Measurements from ENCODE around the gene SEPTIN1. TPM values are rescaled to one million over a fixed set of nuclear protein-coding genes. Genes with fewer than 3 reads are reported as not detected.

Gene SEPTIN1
- total RNA-seq, 2 donors from 2014 or later: 198 to 216 TPM

DNA sequence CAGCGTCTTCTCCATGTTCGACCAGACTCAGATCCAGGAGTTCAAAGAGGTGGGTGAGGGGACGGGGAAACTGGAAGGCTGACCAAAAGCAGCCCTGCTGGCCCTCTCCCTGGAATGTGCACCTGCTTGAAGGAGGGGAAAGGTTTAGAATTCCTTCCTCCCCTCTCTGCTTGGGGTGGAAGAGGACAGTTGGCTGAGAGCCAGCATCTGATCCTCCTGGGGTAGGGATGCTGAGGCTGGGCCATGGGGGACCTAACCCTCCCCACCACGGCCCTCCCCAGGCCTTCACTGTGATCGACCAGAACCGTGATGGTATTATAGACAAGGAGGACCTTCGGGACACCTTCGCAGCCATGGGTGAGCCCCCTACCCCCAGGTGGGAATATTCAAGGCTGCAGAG is 6.5 kb downstream of the SEPTIN1 start:
- Mint-ChIP-seq H3K36me3 (ENCODE audit: low read depth) (peaks cover 40% of the 10 kb centered on the region), H3K27ac (peak overlapping the region; percentile 38), H3K9me3 (no peaks in the 10 kb centered on the region), H3K4me1 (peaks cover 27% of the 10 kb centered on the region), H3K4me3 (peak overlapping the region; percentile 85), H3K27me3 (no peaks in the 10 kb centered on the region)
- no peak for ATAC-seq (replicated peaks)

GRCh38 chr16:30374538-30374937 is 7.8 kb downstream of the SEPTIN1 start, which contains the start of gene MYL11:
Gene MYL11, plus strand, starts transcription at chr16:30374802. Its CDS starts 56 bp downstream, at chr16:30374858.
- Mint-ChIP-seq H3K27me3 (no peaks in the 10 kb centered on the region), H3K4me3 (no peak within 1 kb of the TSS), H3K27ac (peak within 1 kb of the TSS; percentile 38), H3K9me3 (no peaks in the 10 kb centered on the region), H3K36me3 (ENCODE audit: low read depth) (peaks cover 33% of the 10 kb centered on the region), H3K4me1 (peaks cover 21% of the 10 kb centered on the region)
- ATAC-seq (replicated peaks): no peak

- Mint-ChIP-seq H3K4me3 (peak overlapping the region; percentile 98), H3K27ac (peak overlapping the region; percentile 82), H3K36me3 (ENCODE audit: low read depth) (peaks cover 32% of the 10 kb centered on the region), H3K9me3 (no peaks in the 10 kb centered on the region), H3K27me3 (no peaks in the 10 kb centered on the region), H3K4me1 (peaks cover 23% of the 10 kb centered on the region)
- ATAC-seq (replicated peaks): no peak
Observed at GRCh38 chr16:30372725-30373124, 9.6 kb downstream of the SEPTIN1 start.

GRCh38 chr16:30372038-30372712 is 10.2 kb downstream of the SEPTIN1 start:
- no peak for ATAC-seq (replicated peaks)
- no peaks in the 10 kb centered on the region for H3K27me3 Mint-ChIP-seq
- peak overlapping the region; percentile 98 for H3K4me3 Mint-ChIP-seq
- H3K36me3 Mint-ChIP-seq (ENCODE audit: low read depth): peaks cover 32% of the 10 kb centered on the region
- no peaks in the 10 kb centered on the region for H3K9me3 Mint-ChIP-seq
- H3K4me1 Mint-ChIP-seq: peaks cover 25% of the 10 kb centered on the region
- peak overlapping the region; percentile 99 for H3K27ac Mint-ChIP-seq

DNA sequence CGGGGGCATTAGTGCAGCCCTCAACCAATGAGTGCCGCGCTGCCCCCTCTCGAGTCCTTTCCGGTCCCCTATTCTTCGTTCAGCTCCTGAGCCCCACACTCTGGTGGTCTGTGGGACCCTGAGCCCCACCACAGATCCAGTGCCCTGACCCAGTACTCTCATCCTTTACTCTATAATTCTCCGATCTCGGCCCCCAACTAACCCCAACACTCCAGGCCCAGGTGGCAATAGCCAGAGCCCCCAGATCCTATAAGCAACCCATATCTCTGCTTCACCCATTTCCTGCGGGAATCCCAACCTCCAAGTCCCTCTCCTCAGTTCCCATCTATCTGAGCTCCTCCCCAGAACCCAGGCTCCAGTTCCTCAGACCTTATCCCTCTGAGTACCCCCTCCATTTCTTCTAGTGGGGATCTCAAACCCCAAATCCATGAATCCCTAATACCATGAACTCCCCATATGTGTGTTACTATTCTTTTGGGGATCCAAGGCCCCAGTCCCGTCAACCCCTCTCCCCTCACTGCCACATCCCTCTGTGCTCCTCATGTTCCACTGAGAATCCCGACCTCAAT is 11.0 kb downstream of the SEPTIN1 start:
- Mint-ChIP-seq H3K9me3 (no peaks in the 10 kb centered on the region), H3K4me1 (peaks cover 31% of the 10 kb centered on the region)

GRCh38 chr16:30370456-30371247 is 11.7 kb downstream of the SEPTIN1 start, which contains the start of gene TBC1D10B:
Gene TBC1D10B, minus strand, starts transcription at chr16:30370494. Its CDS starts 311 bp downstream, at chr16:30370183.
- peaks cover 35% of the 10 kb centered on the region for H3K4me1 Mint-ChIP-seq
- ATAC-seq (replicated peaks): peak; percentile 87

More for the DNA sequence above, 11.0 kb downstream of the SEPTIN1 start:
- peak overlapping the region; percentile 99 for H3K27ac Mint-ChIP-seq
- H3K36me3 Mint-ChIP-seq (ENCODE audit: low read depth): peaks cover 38% of the 10 kb centered on the region
- no peak for ATAC-seq (replicated peaks)
- no peaks in the 10 kb centered on the region for H3K27me3 Mint-ChIP-seq
- H3K4me3 Mint-ChIP-seq: peak overlapping the region; percentile 98

GRCh38 chr16:30369938-30370455 is 12.4 kb downstream of the SEPTIN1 start:
- Mint-ChIP-seq H3K27me3 (no peaks in the 10 kb centered on the region), H3K9me3 (no peaks in the 10 kb centered on the region), H3K4me3 (peak overlapping the region; percentile 98), H3K27ac (peak overlapping the region; percentile 99), H3K4me1 (peaks cover 41% of the 10 kb centered on the region), H3K36me3 (ENCODE audit: low read depth) (peaks cover 50% of the 10 kb centered on the region)
- peak; percentile 0 for ATAC-seq (replicated peaks)

More at GRCh38 chr16:30370456-30371247, 11.7 kb downstream of the SEPTIN1 start, which contains the start of gene TBC1D10B:
- no peaks in the 10 kb centered on the region for H3K27me3 Mint-ChIP-seq
- peak within 1 kb of the TSS; percentile 99 for H3K27ac Mint-ChIP-seq
- H3K9me3 Mint-ChIP-seq: no peaks in the 10 kb centered on the region
- H3K4me3 Mint-ChIP-seq: peak within 1 kb of the TSS; percentile 98
- H3K36me3 Mint-ChIP-seq (ENCODE audit: low read depth): peaks cover 43% of the 10 kb centered on the region

- H3K27me3 Mint-ChIP-seq: no peaks in the 10 kb centered on the region
- no peak for ATAC-seq (replicated peaks)
- peaks cover 56% of the 10 kb centered on the region for H3K36me3 Mint-ChIP-seq (ENCODE audit: low read depth)
- H3K4me3 Mint-ChIP-seq: peak overlapping the region; percentile 88
- H3K27ac Mint-ChIP-seq: peak overlapping the region; percentile 82
- H3K9me3 Mint-ChIP-seq: no peaks in the 10 kb centered on the region
- peaks cover 41% of the 10 kb centered on the region for H3K4me1 Mint-ChIP-seq
Observed at GRCh38 chr16:30369091-30369937, 13.0 kb downstream of the SEPTIN1 start.

DNA sequence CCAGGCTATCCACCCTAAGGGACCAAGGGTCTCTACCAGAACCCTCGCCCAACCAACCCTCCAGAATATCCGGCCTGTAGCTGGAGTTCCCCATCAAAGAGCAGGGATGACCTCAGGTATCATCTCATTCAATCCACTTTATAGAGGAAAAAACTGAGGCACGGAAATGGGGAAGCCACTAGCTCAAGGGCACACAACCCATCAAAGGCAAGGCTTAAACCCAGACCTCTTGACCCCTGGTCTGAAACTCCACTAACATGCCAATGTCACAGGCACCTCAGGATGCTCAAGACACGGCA is 13.6 kb downstream of the SEPTIN1 start:
- Mint-ChIP-seq H3K4me3 (peak overlapping the region; percentile 88), H3K27ac (peak overlapping the region; percentile 82), H3K36me3 (ENCODE audit: low read depth) (peaks cover 62% of the 10 kb centered on the region), H3K27me3 (no peaks in the 10 kb centered on the region), H3K4me1 (peaks cover 41% of the 10 kb centered on the region), H3K9me3 (no peaks in the 10 kb centered on the region)
- ATAC-seq (replicated peaks): no peak

DNA sequence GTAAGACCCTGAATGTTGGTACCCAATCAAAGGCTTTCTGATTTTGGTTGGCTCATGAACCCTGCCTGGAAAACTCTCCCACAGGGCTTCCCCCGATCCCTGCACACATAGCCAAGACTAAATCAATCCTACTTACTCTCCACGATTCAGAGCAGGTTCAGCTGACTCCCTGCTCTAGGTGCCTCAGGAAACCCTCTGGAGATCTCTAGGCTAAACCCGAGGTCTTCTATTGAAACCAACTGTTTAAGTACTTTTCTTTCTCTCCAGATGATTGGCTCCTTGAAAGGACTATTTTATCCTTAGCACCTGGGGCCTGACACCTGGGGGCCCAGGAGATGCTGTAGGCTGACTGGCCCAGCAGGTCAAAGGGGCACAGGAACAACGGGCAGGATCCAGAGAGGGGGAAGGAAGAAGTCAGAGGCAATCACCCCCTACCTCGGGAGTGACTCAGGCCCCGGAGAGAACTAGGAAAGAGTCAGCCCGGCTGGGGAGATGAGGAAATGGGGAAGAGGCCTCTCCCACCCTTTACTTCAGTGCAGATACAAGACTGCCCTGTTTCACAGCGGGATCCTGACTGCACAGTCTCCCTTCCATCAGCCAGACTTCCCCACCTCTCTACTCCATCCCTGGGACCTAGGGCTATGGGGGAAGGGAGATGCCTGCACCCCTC is 14.1 kb downstream of the SEPTIN1 start:
- H3K27ac Mint-ChIP-seq: peak overlapping the region; percentile 82
- no peaks in the 10 kb centered on the region for H3K9me3 Mint-ChIP-seq
- peaks cover 67% of the 10 kb centered on the region for H3K36me3 Mint-ChIP-seq (ENCODE audit: low read depth)
- peaks cover 42% of the 10 kb centered on the region for H3K4me1 Mint-ChIP-seq
- H3K4me3 Mint-ChIP-seq: peak overlapping the region; percentile 88
- no peaks in the 10 kb centered on the region for H3K27me3 Mint-ChIP-seq
- no peak for ATAC-seq (replicated peaks)

DNA sequence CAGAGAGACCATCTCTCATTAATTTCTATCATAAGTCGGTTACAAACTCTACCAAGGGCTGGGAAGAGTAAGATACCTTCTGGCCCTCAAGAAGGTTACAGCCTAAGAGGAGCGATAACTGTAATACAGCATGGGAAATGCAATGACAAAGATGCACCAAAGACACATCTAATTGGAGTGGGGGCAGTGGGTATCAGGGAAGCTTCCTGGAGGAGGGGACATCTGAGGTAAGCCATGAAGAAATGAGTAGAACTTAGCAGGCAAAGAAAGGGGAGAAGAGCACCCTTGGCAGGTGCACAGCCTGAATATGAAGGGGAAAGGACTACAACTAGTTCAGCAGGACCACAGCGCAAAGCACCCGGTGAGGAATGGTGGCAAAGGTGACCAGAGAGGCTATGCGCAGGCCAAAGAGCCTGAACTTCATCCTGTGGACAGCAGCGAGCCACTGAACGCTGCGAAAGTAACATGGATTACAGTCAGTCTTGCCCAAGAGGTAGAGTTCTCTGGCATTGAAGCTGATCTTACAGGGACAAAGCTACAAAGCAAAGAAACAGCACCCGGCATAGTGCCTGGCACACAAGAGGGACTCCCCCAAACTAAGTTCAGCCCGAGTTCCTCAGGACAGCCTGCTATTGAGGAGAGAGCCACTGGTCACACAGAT is 14.9 kb downstream of the SEPTIN1 start:
- no peaks in the 10 kb centered on the region for H3K27me3 Mint-ChIP-seq
- peak overlapping the region; percentile 88 for H3K4me3 Mint-ChIP-seq
- H3K4me1 Mint-ChIP-seq: peaks cover 47% of the 10 kb centered on the region
- ATAC-seq (replicated peaks): no peak
- H3K36me3 Mint-ChIP-seq (ENCODE audit: low read depth): peaks cover 75% of the 10 kb centered on the region
- no peaks in the 10 kb centered on the region for H3K9me3 Mint-ChIP-seq
- peak overlapping the region; percentile 82 for H3K27ac Mint-ChIP-seq

- peaks cover 84% of the 10 kb centered on the region for H3K36me3 Mint-ChIP-seq (ENCODE audit: low read depth)
- H3K4me1 Mint-ChIP-seq: peaks cover 44% of the 10 kb centered on the region
- peak overlapping the region; percentile 88 for H3K4me3 Mint-ChIP-seq
- H3K27ac Mint-ChIP-seq: peak overlapping the region; percentile 82
- H3K9me3 Mint-ChIP-seq: no peaks in the 10 kb centered on the region
- no peaks in the 10 kb centered on the region for H3K27me3 Mint-ChIP-seq
- ATAC-seq (replicated peaks): no peak
Observed at GRCh38 chr16:30366511-30366910, 15.8 kb downstream of the SEPTIN1 start.

DNA sequence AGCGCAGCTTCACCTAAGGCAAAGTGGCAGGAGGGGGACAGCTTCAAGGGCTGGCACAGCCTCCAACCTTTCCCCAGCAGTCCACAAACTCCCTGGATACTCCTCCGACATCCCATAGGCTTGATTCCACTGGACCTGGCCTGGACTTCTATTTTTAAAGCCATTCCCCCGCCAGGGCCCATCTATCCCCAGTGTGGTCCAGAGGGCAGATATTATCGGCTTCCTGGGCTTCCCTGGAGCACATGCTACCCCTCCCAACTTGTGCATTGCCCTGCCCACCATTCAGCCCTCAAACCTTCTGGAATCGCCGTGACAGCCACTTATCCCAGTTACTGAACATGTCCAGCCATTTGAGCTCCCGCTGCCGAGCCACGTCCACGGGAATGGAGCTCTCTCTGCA is 17.2 kb downstream of the SEPTIN1 start:
- peak overlapping the region; percentile 76 for H3K27ac Mint-ChIP-seq
- H3K36me3 Mint-ChIP-seq (ENCODE audit: low read depth): peaks cover 91% of the 10 kb centered on the region
- H3K4me1 Mint-ChIP-seq: peaks cover 39% of the 10 kb centered on the region
- no peak for ATAC-seq (replicated peaks)
- no peaks in the 10 kb centered on the region for H3K9me3 Mint-ChIP-seq
- no peaks in the 10 kb centered on the region for H3K27me3 Mint-ChIP-seq
- H3K4me3 Mint-ChIP-seq: no peak overlapping the region
